ENCODE results near the gene MED29. TPM values are rescaled to one million over a fixed set of nuclear protein-coding genes. Genes with fewer than 3 reads are reported as not detected.

Gene MED29
- polyA plus RNA-seq, 3 donors: 16.9 to 32.2 (median 21.8) TPM

- 74 to 82% (median 80%) methylated on average over 22 to 27 of the region's 27 CpGs for WGBS, 3 donors
Measured at GRCh38 chr19:39416152-39417120, 25.3 kb downstream of the MED29 start.

GRCh38 chr19:39417463-39418181 lies 26.4 kb downstream of the MED29 start:
- 78 to 89% (median 86%) methylated on average over 30 of the region's 30 CpGs for WGBS, 3 donors
- no peak overlapping the region for H3K27ac ChIP-seq (ENCODE audit: low read depth, low read length)

More at GRCh38 chr19:39416152-39417120, 25.3 kb downstream of the MED29 start:
- H3K27ac ChIP-seq (ENCODE audit: low read depth, low read length): no peak overlapping the region

DNA sequence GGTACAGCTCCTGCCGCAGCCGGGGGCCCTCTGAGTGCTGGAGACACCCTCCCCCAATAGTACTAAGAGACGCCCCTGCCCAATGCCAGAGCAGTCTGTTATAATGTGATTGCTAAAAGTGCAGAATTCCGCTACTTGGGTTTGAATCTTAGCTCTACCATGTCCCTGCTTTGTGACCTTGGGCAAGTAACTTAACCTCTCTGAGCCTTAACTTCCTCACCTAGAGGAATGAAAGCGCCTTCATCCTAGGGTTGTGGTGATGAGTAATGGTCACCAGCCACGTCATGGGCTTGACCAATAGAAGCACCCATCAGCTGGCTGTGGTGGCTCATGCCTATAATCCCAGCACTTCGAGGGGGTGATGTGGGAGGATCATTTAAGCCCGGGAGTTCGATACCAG lies 27.8 kb downstream of the MED29 start:
- 76 to 90% (median 90%) methylated on average over 9 of the region's 9 CpGs for WGBS, 3 donors
- no peak overlapping the region for H3K27ac ChIP-seq (ENCODE audit: low read depth, low read length)

- H3K27ac ChIP-seq (ENCODE audit: low read depth, low read length): no peak overlapping the region
- WGBS, 3 donors: 92 to 95% (median 93%) methylated on average over 15 of the region's 15 CpGs
Measured at GRCh38 chr19:39420769-39421168, 29.6 kb downstream of the MED29 start.

GRCh38 chr19:39422020-39422419 lies 30.8 kb downstream of the MED29 start:
- WGBS, 3 donors: 94 to 97% (median 95%) methylated on average over 5 of the region's 5 CpGs
- no peak overlapping the region for H3K27ac ChIP-seq (ENCODE audit: low read depth, low read length)

DNA sequence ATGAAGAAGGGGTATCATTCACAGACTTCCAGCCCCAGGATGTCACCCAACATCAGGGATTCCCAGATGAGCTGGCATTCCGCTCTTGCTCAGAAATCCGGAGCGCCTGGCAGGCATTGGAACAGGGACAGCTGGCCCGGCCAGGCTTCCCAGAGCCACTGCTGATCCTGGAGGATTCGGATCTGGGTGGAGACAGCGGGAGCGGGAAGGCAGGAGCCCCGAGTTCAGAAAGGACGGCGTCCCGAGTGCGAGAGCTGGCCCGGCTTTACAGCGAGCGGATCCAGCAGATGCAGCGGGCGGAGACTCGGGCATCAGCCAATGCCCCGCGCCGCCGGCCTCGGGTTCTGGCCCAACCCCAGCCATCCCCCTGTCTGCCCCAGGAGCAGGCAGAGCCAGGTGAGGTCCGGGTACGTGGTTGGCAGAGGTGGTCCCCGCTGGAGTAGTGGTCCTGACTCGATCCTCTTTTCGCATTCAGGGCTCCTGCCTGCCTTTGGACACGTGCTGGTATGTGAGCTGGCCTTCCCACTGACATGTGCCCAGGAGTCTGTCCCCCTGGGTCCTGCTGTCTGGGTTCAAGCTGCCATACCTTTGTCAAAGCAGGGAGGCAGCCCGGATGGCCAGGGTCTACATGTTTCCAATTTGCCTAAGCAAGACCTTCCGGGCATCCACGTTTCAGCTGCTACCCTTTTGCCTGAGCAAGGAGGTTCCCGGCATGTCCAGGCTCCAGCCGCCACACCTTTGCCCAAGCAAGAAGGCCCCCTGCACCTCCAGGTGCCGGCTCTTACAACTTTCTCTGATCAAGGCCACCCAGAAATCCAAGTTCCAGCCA lies 32.3 kb downstream of the MED29 start:
- WGBS, 3 donors: 84 to 93% (median 92%) methylated on average over 35 of the region's 35 CpGs
- no peak overlapping the region for H3K27ac ChIP-seq (ENCODE audit: low read depth, low read length)

DNA sequence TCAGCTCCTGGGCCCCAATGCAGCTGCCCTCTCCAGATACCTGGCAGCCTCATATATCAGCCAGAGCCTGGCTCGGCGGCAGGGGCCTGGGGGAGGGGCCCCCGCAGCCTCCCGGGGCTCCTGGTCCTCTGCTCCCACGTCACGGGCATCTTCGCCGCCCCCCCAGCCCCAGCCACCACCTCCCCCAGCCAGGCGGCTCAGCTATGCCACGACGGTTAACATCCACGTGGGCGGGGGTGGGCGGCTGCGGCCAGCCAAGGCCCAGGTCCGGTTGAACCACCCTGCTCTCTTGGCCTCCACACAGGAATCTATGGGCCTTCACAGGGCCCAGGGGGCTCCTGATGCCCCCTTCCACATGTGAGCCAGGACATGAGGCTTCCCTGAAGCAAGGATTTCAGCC lies 33.8 kb downstream of the MED29 start:
- WGBS, 3 donors: 82 to 88% (median 85%) methylated on average over 15 to 16 of the region's 16 CpGs
- H3K27ac ChIP-seq (ENCODE audit: low read depth, low read length): no peak overlapping the region

DNA sequence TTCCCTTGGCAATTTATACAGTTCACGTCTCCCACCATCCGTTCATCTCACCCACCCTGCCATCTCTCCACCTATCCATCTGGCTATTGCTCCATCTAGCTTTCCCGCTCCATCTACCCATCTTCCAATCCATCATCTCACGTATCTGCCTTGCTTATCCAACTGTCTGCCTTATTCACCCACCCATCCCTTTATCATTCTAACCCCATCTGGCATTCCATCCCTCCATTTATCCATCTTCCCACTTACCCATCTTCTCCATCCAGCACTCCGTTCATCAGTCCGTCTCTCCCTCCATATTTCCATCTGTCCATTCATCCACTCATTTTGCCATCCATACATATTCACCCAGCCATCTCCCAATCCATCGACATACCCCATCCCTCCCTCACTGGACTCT lies 34.6 kb downstream of the MED29 start:
- H3K27ac ChIP-seq (ENCODE audit: low read depth, low read length): no peak overlapping the region
- 84 to 92% (median 90%) methylated on average over 7 of the region's 7 CpGs for WGBS, 3 donors

DNA sequence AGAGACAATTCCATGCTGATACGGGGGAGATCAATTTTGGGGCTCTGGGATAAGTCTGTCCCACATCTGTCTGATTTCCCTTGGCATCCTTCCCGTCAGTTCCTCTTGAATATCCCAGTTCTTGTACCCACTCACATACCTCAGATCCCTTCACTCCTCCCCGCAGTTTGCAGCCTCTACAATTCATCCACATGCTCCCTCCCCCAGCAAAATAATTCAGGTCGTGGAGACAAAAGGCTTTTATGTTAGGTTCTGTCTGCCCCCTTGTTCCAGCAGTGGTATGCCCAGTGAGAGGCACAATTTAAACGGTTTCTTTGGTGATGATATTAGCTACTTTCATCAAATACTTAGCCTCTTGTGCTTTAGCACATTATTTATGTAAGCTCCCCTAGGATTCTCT lies 35.0 kb downstream of the MED29 start:
- 53 to 74% (median 70%) methylated on average over 5 of the region's 5 CpGs for WGBS, 3 donors
- no peak overlapping the region for H3K27ac ChIP-seq (ENCODE audit: low read depth, low read length)

DNA sequence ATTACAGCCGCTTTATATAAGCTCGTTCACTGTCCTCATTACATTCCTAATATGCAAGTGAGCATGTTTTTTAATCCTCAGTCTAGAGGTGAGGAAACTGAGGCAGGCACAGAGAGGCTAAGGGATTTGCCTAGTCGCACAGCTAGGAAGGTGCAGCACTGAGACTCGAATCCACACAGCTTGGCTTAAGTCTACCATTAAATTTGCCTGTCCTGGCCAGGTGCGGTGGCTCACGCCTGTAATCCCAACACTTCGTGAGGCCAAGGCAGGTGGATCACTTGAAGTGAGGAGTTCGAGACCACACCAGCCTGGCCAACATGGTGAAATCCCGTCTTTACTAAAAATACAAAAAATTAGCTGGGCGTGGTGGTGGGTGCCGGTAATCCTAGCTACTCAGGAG lies 36.5 kb downstream of the MED29 start:
- 88 to 93% (median 90%) methylated on average over 11 of the region's 11 CpGs for WGBS, 3 donors
- no peak overlapping the region for H3K27ac ChIP-seq (ENCODE audit: low read depth, low read length)

DNA sequence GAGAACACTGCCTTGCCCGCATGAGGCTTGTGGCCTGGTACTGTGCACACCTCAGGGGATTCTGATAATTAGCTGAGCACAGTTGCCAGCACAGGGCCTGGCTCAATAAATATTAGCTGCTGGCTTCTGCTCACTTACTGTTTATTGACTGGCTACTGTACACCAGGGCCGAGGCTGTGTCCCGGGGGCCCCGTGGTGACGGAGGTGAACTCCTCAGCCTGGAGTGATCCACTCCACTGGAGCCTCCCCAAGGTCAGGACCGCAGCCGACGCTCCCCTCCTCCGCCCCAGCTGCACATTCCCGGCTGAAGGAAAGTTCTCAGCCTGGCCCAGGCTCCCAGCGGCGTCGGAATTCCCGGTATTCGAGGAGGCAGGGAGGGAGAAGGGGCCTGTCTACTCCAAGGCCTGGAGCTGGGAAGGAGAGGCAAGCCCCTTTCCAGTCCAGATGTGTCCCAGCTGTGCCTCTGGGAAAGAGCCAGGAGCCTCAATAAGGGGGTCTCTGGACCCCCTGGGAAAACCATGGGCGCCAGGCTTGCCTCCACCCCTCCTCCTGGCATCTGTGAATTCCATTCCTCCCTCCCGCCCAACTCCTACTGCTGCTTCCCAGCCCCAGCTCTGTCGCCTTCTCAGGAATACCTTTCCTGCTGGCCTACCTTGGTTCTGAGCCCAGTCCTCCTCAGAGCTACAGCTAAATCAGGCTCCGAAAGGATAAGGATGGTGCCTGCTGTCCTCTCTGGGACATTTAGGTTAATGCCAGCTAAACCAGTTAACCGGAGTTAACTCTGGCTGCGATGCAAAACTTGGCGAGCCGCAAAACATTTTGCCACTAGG lies 37.3 kb downstream of the MED29 start:
- WGBS, 3 donors: 25 to 32% (median 29%) methylated on average over 23 of the region's 23 CpGs
- no peak overlapping the region for H3K27ac ChIP-seq (ENCODE audit: low read depth, low read length)

GRCh38 chr19:39430675-39431593 lies 39.8 kb downstream of the MED29 start:
- 52 to 68% (median 55%) methylated on average over 25 of the region's 25 CpGs for WGBS, 3 donors
- H3K27ac ChIP-seq (ENCODE audit: low read depth, low read length): no peak overlapping the region

DNA sequence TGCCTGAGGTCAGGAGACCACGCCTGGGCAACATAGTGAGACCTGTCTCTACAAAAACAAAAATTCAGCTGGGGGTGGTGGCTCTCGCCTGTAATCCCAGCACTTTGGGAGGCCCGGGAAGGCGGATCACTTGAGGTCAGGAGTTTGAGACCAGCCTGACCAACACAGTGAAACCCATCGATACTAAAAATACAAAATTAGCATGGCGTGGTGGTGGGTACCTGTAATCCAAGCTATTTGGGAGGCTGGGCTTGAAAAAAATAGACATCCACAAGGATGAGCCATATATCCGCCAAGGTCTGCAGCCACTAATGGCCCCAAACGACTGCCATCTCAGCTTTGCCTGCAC lies 41.5 kb downstream of the MED29 start:
- 86 to 97% (median 96%) methylated on average over 8 of the region's 8 CpGs for WGBS, 3 donors
- H3K27ac ChIP-seq (ENCODE audit: low read depth, low read length): no peak overlapping the region

- WGBS, 3 donors: 94 to 96% (median 95%) methylated on average over 8 of the region's 8 CpGs
- H3K27ac ChIP-seq (ENCODE audit: low read depth, low read length): no peak overlapping the region
Measured at GRCh38 chr19:39433480-39434079, 42.4 kb downstream of the MED29 start.

- H3K27ac ChIP-seq (ENCODE audit: low read depth, low read length): no peak overlapping the region
- 48 to 58% (median 49%) methylated on average over 10 of the region's 10 CpGs for WGBS, 3 donors
Measured at GRCh38 chr19:39434123-39435076, 43.2 kb downstream of the MED29 start.

Data from adipose tissue (tissue), 3 donors.